Measurements from ENCODE around the gene HES2. TPM values are rescaled to one million over a fixed set of nuclear protein-coding genes. Genes with fewer than 3 reads are reported as not detected.
"Not testable (repeated sequence)": the region's sequence is repeated elsewhere in the genome, so short reads cannot be mapped to it uniquely, and the experiment has no call there.

Gene HES2
- total RNA-seq, 2 experiments from 2014 or later, result 0.05 TPM; not detected in 1

GRCh38 chr1:6396998-6397397, 22.7 kb downstream of the HES2 start:
- H3K36me3 Mint-ChIP-seq (ENCODE audit: low read depth), result peaks cover 5% of the 10 kb centered on the region
- no peaks in the 10 kb centered on the region for H3K27me3 Mint-ChIP-seq
- peak; percentile 35 for DNase-seq
- H3K9me3 Mint-ChIP-seq (ENCODE audit: low read depth), result no peaks in the 10 kb centered on the region
- H3K27ac Mint-ChIP-seq, result no peak overlapping the region
- no peak for ATAC-seq
- POLR2A ChIA-PET, result interaction anchor here (1.0 kb wide), 1 partner anchor 47 kb away, joined by 3 read pairs; no protein-coding TSS in a partner anchor
- CTCF ChIA-PET, result interaction anchor here (1.0 to 1.2 kb wide), 2 partner anchors 149 to 151 kb away, joined by 3 to 5 read pairs; no protein-coding TSS in a partner anchor
- no peak overlapping the region for H3K4me3 Mint-ChIP-seq
- intact Hi-C loops (cut with DNase I, micrococcal nuclease), result loop anchor here in 1 of 2 experiments (2.0 kb wide), 2 partner anchors 48 to 150 kb away; no protein-coding TSS in a partner anchor
- H3K4me1 Mint-ChIP-seq, result peaks cover 19% of the 10 kb centered on the region

- DNase-seq; POLR2A ChIA-PET; H3K9me3 Mint-ChIP-seq (ENCODE audit: low read depth); H3K36me3 Mint-ChIP-seq (ENCODE audit: low read depth); H3K27me3 Mint-ChIP-seq; ATAC-seq; H3K27ac Mint-ChIP-seq; H3K4me3 Mint-ChIP-seq; CTCF ChIA-PET: not testable (repeated sequence)
- intact Hi-C loops (cut with DNase I, micrococcal nuclease), result loop anchor here in 1 of 2 experiments (2.0 kb wide), 2 partner anchors 47 to 149 kb away; no protein-coding TSS in a partner anchor
- peaks cover 26% of the 10 kb centered on the region for H3K4me1 Mint-ChIP-seq
Observed at GRCh38 chr1:6395781-6396244, 23.9 kb downstream of the HES2 start.

GRCh38 chr1:6395130-6395529, 24.6 kb downstream of the HES2 start:
- H3K9me3 Mint-ChIP-seq (ENCODE audit: low read depth); intact Hi-C loops (cut with DNase I, micrococcal nuclease); ATAC-seq; DNase-seq; H3K27me3 Mint-ChIP-seq; H3K36me3 Mint-ChIP-seq (ENCODE audit: low read depth): not testable (repeated sequence)
- ChIA-PET POLR2A (interaction anchor here (1.1 kb wide), 1 partner anchor 37 kb away, joined by 4 read pairs; no protein-coding TSS in a partner anchor), CTCF (interaction anchor here (0.8 to 4.4 kb wide), 5 partner anchors 10 to 148 kb away, joined by 3 to 16 read pairs (median 5); no protein-coding TSS in a partner anchor)
- peak overlapping the region; percentile 79 for H3K27ac Mint-ChIP-seq
- peak overlapping the region; percentile 29 for H3K4me3 Mint-ChIP-seq
- peaks cover 26% of the 10 kb centered on the region for H3K4me1 Mint-ChIP-seq

- ChIA-PET CTCF (interaction anchor here (0.8 to 4.4 kb wide), 8 partner anchors 11 to 291 kb away, joined by 3 to 16 read pairs (median 5); no protein-coding TSS in a partner anchor), POLR2A (interaction anchor here (0.6 to 1.7 kb wide), 3 partner anchors 9 to 209 kb away, joined by 3 to 4 read pairs (median 4); no protein-coding TSS in a partner anchor)
- peak; percentile 97 for DNase-seq
- Mint-ChIP-seq H3K4me3 (peak within 1 kb of the TSS; percentile 83), H3K27ac (peak within 1 kb of the TSS; percentile 95), H3K9me3 (ENCODE audit: low read depth) (no peaks in the 10 kb centered on the region), H3K4me1 (peaks cover 28% of the 10 kb centered on the region), H3K36me3 (ENCODE audit: low read depth) (peaks cover 5% of the 10 kb centered on the region), H3K27me3 (no peaks in the 10 kb centered on the region)
- peak; percentile 91 for ATAC-seq
- intact Hi-C loops (cut with DNase I, micrococcal nuclease), result loop anchor here (1.0 to 2.0 kb wide), 18 partner anchors 28 to 401 kb away; partner anchors contain the start of genes CAMTA1 (in 1 of the 2), DNAJC11 (in 1 of the 2), NOL9 (in 1 of the 2) and NPHP4 (in 1 of the 2)
Observed at GRCh38 chr1:6393400-6394187, 26.1 kb downstream of the HES2 start, which contains the start of gene ACOT7. Gene ACOT7 (minus strand): TSS chr1:6393767. CDS start chr1:6393399, 368 bp downstream.

GRCh38 chr1:6392809-6393399, 26.8 kb downstream of the HES2 start:
- no peaks in the 10 kb centered on the region for H3K27me3 Mint-ChIP-seq
- ChIA-PET POLR2A (interaction anchor here (1.0 to 1.7 kb wide), 2 partner anchors 9 to 34 kb away, joined by 4 read pairs; no protein-coding TSS in a partner anchor), CTCF (interaction anchor here (1.9 to 4.4 kb wide), 3 partner anchors 28 to 146 kb away, joined by 7 to 16 read pairs (median 9); no protein-coding TSS in a partner anchor)
- intact Hi-C loops (cut with DNase I, micrococcal nuclease), result loop anchor here (1.0 to 2.0 kb wide), 18 partner anchors 28 to 401 kb away; partner anchors contain the start of genes CAMTA1 (in 1 of the 2), DNAJC11 (in 1 of the 2), NOL9 (in 1 of the 2) and NPHP4 (in 1 of the 2)
- ATAC-seq (no peak), DNase-seq (no peak)
- peaks cover 28% of the 10 kb centered on the region for H3K4me1 Mint-ChIP-seq
- peak overlapping the region; percentile 77 for H3K27ac Mint-ChIP-seq
- H3K9me3 Mint-ChIP-seq (ENCODE audit: low read depth), result no peaks in the 10 kb centered on the region
- peak overlapping the region; percentile 83 for H3K4me3 Mint-ChIP-seq
- peaks cover 5% of the 10 kb centered on the region for H3K36me3 Mint-ChIP-seq (ENCODE audit: low read depth)

GRCh38 chr1:6391951-6392808, 27.5 kb downstream of the HES2 start:
- CTCF ChIA-PET, result interaction anchor here (0.7 to 4.4 kb wide), 5 partner anchors 10 to 145 kb away, joined by 3 to 16 read pairs (median 6); no protein-coding TSS in a partner anchor
- intact Hi-C loops (cut with DNase I, micrococcal nuclease), result loop anchor here (2.0 kb wide), 2 partner anchors 33 to 163 kb away; partner anchors contain the start of genes NOL9 (in 1 of the 2) and TAS1R1 (in 1 of the 2)
- POLR2A ChIA-PET, result interaction anchor here (1.7 kb wide), 1 partner anchor 34 kb away, joined by 4 read pairs; no protein-coding TSS in a partner anchor
- Mint-ChIP-seq H3K9me3 (ENCODE audit: low read depth) (no peaks in the 10 kb centered on the region), H3K4me1 (peaks cover 28% of the 10 kb centered on the region), H3K27me3 (no peaks in the 10 kb centered on the region), H3K4me3 (peak overlapping the region; percentile 83), H3K36me3 (ENCODE audit: low read depth) (peaks cover 5% of the 10 kb centered on the region), H3K27ac (peak overlapping the region; percentile 51)
- no peak for ATAC-seq
- peak; percentile 38 for DNase-seq

GRCh38 chr1:6389971-6390370, 29.7 kb downstream of the HES2 start:
- no peak for DNase-seq
- Mint-ChIP-seq H3K27me3 (no peaks in the 10 kb centered on the region), H3K4me1 (peaks cover 24% of the 10 kb centered on the region), H3K9me3 (ENCODE audit: low read depth) (no peaks in the 10 kb centered on the region), H3K4me3 (no peak overlapping the region), H3K36me3 (ENCODE audit: low read depth) (peaks cover 8% of the 10 kb centered on the region), H3K27ac (no peak overlapping the region)
- no peak for ATAC-seq
- POLR2A ChIA-PET, result no interaction called here
- intact Hi-C loops (cut with DNase I, micrococcal nuclease), result no loop called here
- CTCF ChIA-PET, result interaction anchor here (0.7 kb wide), 1 partner anchor 140 kb away, joined by 3 read pairs; no protein-coding TSS in a partner anchor

- Mint-ChIP-seq H3K27me3 (no peaks in the 10 kb centered on the region), H3K27ac (no peak overlapping the region), H3K36me3 (ENCODE audit: low read depth) (peaks cover 5% of the 10 kb centered on the region), H3K4me1 (peaks cover 4% of the 10 kb centered on the region), H3K9me3 (ENCODE audit: low read depth) (no peaks in the 10 kb centered on the region), H3K4me3 (no peak overlapping the region)
- ATAC-seq, result no peak
- ChIA-PET POLR2A (interaction anchor here (0.7 kb wide), 1 partner anchor 81 kb away, joined by 3 read pairs; no protein-coding TSS in a partner anchor), CTCF (interaction anchor here (0.7 kb wide), 1 partner anchor 339 kb away, joined by 4 read pairs; no protein-coding TSS in a partner anchor)
- intact Hi-C loops (cut with DNase I, micrococcal nuclease), result no loop called here
- no peak for DNase-seq
Observed at GRCh38 chr1:6386371-6386949, 33.3 kb downstream of the HES2 start.

- ChIA-PET POLR2A (interaction anchor here (0.7 kb wide), 1 partner anchor 82 kb away, joined by 3 read pairs; no protein-coding TSS in a partner anchor), CTCF (interaction anchor here (0.5 to 1.5 kb wide), 4 partner anchors 9 to 24 kb away, joined by 3 to 6 read pairs (median 4); no protein-coding TSS in a partner anchor)
- peaks cover 2% of the 10 kb centered on the region for H3K4me1 Mint-ChIP-seq
- peaks cover 5% of the 10 kb centered on the region for H3K36me3 Mint-ChIP-seq (ENCODE audit: low read depth)
- intact Hi-C loops (cut with DNase I, micrococcal nuclease), result no loop called here
- H3K27ac Mint-ChIP-seq, result no peak overlapping the region
- H3K4me3 Mint-ChIP-seq, result no peak overlapping the region
- no peaks in the 10 kb centered on the region for H3K27me3 Mint-ChIP-seq
- no peaks in the 10 kb centered on the region for H3K9me3 Mint-ChIP-seq (ENCODE audit: low read depth)
- no peak for ATAC-seq
- no peak for DNase-seq
Observed at GRCh38 chr1:6385488-6386191, 34.1 kb downstream of the HES2 start.
